Thymus (tissue), 11 donors: ENCODE data around the gene TIMM21. TPM values are rescaled to one million over a fixed set of nuclear protein-coding genes. Genes with fewer than 3 reads are reported as not detected.

Source experiments
- DNase-seq, 9 donors: peaks; one replicate each; pipeline ENCODE4 v3.0.0-alpha.2; 2013; ENCODE audit warnings: low spot score in 9 of 9, low read depth in 6 of 9, missing footprints in 1 of 9
- H3K27ac ChIP-seq, 2 donors: one replicate each; pipeline ENCODE4 v1.5.1; 2013; ENCODE audit warnings: control low read depth in 1 of 2, low read depth in 1 of 2, low read length in 1 of 2, mild to moderate bottlenecking in 1 of 2, moderate library complexity in 1 of 2
- H3K27me3 ChIP-seq, 2 donors: one replicate each; pipeline ENCODE4 v1.5.1; 2013; ENCODE audit warnings: low read length in 1 of 2; ENCODE audit not compliant: control insufficient read depth in 2 of 2, insufficient read depth in 1 of 2
- H3K36me3 ChIP-seq, 2 donors: one replicate each; pipeline ENCODE4 v1.5.1; 2013; ENCODE audit warnings: low read length in 1 of 2, mild to moderate bottlenecking in 1 of 2, moderate library complexity in 1 of 2; ENCODE audit not compliant: control insufficient read depth in 2 of 2, insufficient read depth in 2 of 2
- H3K4me1 ChIP-seq, 2 donors: one replicate each; pipeline ENCODE4 v1.5.1; 2013; ENCODE audit warnings: low read length in 2 of 2; ENCODE audit not compliant: control insufficient read depth in 2 of 2, insufficient read depth in 2 of 2
- H3K4me3 ChIP-seq, 2 donors: one replicate each; pipeline ENCODE4 v1.5.1; 2013; ENCODE audit warnings: low read length in 2 of 2, control low read depth in 1 of 2, mild to moderate bottlenecking in 1 of 2
- H3K9me3 ChIP-seq, 2 donors: one replicate each; pipeline ENCODE4 v1.5.1; 2013; ENCODE audit warnings: low read length in 1 of 2, mild to moderate bottlenecking in 1 of 2; ENCODE audit not compliant: control insufficient read depth in 2 of 2, insufficient read depth in 1 of 2
- WGBS: extraction: QIAGEN DNeasy Blood & Tissue Kit; methylation state at CpG from one replicate; pipeline ENCODE4 v1.1.7; 2013; 5-methylcytosine and 5-hydroxymethylcytosine counted together
- polyA plus RNA-seq: library from polyadenylated mRNA; stranded (reverse); fragments of 200-250 nt; gene quantifications from one replicate; pipeline ENCODE4 v1.2.3, GENCODE V29; 2013
- total RNA-seq: library from RNA; stranded (reverse); fragments of 120-200 nt; gene quantifications from one replicate; pipeline ENCODE4 v1.2.4, GENCODE V29; 2013
- donor health status: healthy.

TIMM21 gene
- total and polyA plus RNA-seq, 2 donors, result 19.7 to 34.5 TPM

DNA sequence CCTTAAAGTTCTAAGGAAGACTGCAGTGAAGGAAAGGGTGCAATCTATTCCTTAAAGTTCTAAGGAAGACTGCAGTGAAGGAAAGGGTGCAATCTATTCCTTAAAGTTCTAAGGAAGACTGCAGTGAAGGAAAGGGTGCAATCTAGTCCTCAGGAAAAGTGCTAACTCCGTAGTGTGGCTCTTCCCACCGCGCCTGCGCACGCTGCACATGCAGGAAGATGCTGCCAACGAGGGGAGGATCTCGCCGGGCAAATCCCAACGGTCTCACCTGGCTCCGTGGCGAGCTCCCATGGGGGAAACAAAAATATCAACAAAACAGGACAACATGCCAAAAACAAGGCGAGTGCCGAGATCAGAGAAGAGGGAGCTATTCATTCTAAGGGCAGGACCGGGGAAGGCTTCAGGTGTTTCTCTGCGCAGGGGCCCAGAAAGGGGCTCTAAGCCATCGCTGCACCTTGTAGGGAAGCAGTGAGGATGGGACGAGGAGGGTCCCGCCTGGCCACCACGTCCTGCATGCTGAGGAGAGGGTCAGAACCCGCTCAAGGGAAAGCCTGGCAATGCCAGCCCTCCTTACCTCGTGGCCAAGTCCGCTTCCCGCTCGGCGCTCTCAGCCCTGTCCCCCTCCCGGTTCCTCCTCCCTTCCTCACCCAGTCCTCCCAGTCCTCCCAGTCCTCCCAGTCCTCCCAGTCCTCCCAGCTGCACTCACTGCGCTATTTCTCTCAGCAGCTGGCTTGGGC is 24.5 kb downstream of the TIMM21 start:
- no peak overlapping the region for H3K4me3 ChIP-seq
- no peaks in the 10 kb centered on the region for H3K9me3 ChIP-seq
- no peak for DNase-seq
- H3K4me1 ChIP-seq, result no peaks in the 10 kb centered on the region
- H3K27ac ChIP-seq, result no peak overlapping the region
- 94% methylated on average over 27 of the region's 27 CpGs for WGBS
- H3K36me3 ChIP-seq, result no peaks in the 10 kb centered on the region
- peaks cover 0 to 6% of the 10 kb centered on the region in 2 donors for H3K27me3 ChIP-seq

DNA sequence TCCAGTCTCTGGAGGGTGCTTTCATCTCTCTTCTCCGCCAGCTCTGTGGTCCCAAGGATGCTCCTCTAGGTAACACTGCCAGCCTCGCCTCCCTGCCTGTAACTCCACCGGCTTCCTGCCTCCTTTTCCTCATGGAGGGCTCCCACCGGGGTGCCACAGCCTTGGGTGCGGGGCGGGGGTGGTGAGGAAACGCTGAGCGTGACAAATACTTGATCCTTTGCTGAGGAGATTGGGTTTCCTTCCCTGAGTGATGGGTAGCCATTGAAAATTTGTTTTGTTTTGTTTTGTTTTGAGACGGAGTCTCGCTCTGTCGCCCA is 25.1 kb downstream of the TIMM21 start:
- no peaks in the 10 kb centered on the region for H3K36me3 ChIP-seq
- 95% methylated on average over 11 of the region's 11 CpGs for WGBS
- H3K27me3 ChIP-seq, result peaks cover 0 to 6% of the 10 kb centered on the region in 2 donors
- H3K9me3 ChIP-seq, result no peaks in the 10 kb centered on the region
- H3K27ac ChIP-seq, result no peak overlapping the region
- DNase-seq, result no peak
- no peaks in the 10 kb centered on the region for H3K4me1 ChIP-seq
- H3K4me3 ChIP-seq, result no peak overlapping the region

DNA sequence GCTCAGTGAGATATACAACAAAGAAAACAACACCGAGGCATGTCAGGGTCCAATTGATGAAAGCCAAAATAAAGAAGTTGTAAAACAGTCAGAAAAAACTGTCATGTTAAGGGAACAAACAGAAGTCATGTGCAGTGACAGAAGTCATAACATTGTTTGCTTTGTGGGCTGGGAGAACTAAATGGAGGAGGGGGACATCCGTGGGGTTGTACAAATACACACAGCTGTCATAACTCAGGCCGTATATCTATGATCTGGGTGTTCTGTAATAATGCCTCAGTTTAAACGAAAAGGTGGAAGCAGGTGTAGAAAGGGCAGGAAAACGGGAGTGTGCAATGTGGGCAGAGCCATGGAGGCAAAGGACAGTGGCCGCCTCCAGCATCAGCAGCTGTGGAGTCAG is 27.3 kb downstream of the TIMM21 start:
- no peaks in the 10 kb centered on the region for H3K36me3 ChIP-seq
- DNase-seq, result no peak
- H3K4me3 ChIP-seq, result no peak overlapping the region
- peaks cover 0 to 6% of the 10 kb centered on the region in 2 donors for H3K27me3 ChIP-seq
- 62% methylated on average over 6 of the region's 6 CpGs for WGBS
- no peaks in the 10 kb centered on the region for H3K9me3 ChIP-seq
- H3K4me1 ChIP-seq, result no peaks in the 10 kb centered on the region
- no peak overlapping the region for H3K27ac ChIP-seq

DNA sequence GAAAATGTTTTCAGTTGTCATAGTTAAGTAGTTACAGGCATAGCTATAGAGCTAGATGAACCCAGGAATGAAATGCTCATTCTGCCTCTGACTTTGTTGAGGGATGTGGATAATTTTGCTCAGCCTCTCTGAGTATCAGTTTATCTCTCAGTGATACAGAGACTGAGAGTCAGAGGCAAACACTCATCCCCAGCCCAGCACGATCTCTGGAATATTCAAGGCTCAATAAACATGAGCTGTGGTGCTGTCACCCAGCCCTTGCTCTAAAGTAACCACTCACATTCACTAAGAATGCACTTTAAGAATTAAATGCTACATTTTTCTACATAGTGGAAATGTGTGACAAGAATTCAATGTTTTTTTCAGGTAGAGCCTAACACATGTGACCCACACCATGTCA is 30.6 kb downstream of the TIMM21 start:
- Histone ChIP-seq H3K36me3 (no peaks in the 10 kb centered on the region), H3K27ac (no peak overlapping the region), H3K4me1 (no peaks in the 10 kb centered on the region), H3K27me3 (peaks cover 0 to 6% of the 10 kb centered on the region in 2 donors), H3K4me3 (no peak overlapping the region), H3K9me3 (no peaks in the 10 kb centered on the region)
- WGBS, result 96% methylated on average over 1 of the region's 1 CpG
- DNase-seq, result no peak

DNA sequence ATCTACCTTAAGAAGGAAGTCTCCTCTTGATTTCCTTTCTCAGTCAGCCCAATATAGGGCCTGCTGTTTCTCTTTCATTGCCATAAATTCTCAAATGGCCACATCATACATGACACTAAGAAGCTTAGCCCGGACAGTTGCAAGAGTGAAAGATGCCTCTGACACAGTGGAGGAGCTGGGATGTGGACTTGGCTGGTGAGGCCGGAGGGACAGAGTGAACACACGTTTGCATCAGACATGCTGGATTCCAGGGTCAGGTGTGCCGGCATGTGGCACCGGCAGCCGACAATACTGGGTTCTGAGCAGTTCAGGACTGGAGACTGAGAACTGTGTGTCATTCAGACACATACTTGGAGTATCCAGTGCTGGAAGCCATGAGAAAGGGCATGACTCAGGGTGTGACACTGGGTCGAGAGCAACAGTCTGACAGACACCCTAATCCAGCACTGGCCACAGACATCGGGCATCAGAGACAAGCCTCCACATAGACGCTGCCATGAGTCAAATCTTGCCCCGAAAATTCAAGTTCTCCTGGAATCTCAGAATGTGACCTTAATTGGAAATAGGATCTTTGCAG is 31.4 kb downstream of the TIMM21 start:
- Histone ChIP-seq H3K36me3 (no peaks in the 10 kb centered on the region), H3K27ac (no peak overlapping the region), H3K4me3 (no peak overlapping the region), H3K9me3 (no peaks in the 10 kb centered on the region), H3K27me3 (peaks cover 0 to 5% of the 10 kb centered on the region in 2 donors), H3K4me1 (no peaks in the 10 kb centered on the region)
- WGBS, result 87% methylated on average over 10 of the region's 10 CpGs
- no peak for DNase-seq

DNA sequence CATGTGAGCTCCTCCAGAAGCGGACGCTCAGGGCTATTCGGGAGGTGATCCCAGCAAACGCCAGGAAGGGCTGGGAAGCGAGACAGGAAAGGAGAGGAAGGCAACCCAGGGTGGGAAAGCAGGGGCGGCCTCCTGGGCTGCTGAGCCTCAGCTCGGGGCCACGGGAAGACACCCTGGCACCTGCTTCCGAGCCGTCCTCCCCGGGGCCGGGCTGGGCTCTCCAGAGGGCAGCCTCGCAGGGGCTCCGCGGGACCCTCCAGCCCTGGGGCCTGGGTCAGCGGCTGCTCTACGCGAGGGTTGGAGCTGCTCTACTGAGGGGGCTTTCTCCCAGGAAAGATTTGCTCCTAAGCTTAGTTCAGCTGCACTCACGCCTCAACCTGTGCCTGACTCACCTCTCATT is 34.0 kb downstream of the TIMM21 start:
- 97% methylated on average over 19 of the region's 19 CpGs for WGBS
- Histone ChIP-seq H3K9me3 (no peaks in the 10 kb centered on the region), H3K4me3 (no peak overlapping the region), H3K36me3 (no peaks in the 10 kb centered on the region), H3K4me1 (no peaks in the 10 kb centered on the region), H3K27ac (no peak overlapping the region), H3K27me3 (peaks cover 0 to 4% of the 10 kb centered on the region in 2 donors)
- DNase-seq, result no peak

DNA sequence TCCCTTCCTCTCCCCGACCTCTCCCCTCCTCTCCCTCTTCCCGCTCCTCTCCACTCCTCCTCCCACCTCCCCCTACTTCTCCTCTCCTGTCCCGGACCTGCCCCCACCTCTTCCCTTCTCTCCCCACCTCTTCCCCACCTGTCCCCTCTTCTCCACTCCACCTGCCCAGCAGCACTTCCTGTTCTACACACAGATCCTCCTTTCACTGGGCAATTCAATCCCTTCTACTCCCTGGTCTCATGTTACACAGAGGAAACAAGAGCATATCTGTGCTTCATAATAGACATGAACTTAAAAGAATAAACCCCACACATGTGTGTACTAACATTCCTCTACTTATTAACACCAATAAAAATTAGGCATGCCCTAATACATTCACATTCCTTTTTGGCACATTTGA is 34.8 kb downstream of the TIMM21 start:
- no peak for DNase-seq
- no peak overlapping the region for H3K27ac ChIP-seq
- no peaks in the 10 kb centered on the region for H3K9me3 ChIP-seq
- H3K36me3 ChIP-seq, result no peaks in the 10 kb centered on the region
- whole genome bisulfite sequencing, result 58% methylated on average over 3 of the region's 3 CpGs
- no peaks in the 10 kb centered on the region for H3K4me1 ChIP-seq
- H3K4me3 ChIP-seq, result no peak overlapping the region
- peaks cover 0 to 4% of the 10 kb centered on the region in 2 donors for H3K27me3 ChIP-seq

DNA sequence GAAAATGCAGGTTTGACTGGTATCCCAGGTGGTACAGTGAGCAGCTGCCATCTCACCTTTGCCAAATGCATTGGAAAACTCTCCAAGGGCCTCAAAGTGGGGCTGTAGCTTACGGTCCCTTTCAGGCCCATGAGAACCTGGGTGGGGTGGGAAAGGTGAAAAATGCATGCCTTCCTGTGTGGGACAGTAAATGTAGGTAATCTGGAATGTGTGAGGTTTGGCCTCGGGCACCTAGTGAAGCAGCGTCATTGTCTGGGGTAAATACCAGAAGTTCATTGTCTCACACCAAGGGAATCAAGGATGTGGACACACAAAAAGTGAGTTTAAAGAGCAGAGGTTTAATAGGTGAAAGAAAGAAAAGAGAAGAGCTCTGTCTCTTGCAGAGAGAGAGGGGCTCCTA is 36.6 kb downstream of the TIMM21 start:
- Histone ChIP-seq H3K4me3 (no peak overlapping the region), H3K27ac (no peak overlapping the region), H3K27me3 (peaks cover 0 to 4% of the 10 kb centered on the region in 2 donors), H3K36me3 (no peaks in the 10 kb centered on the region), H3K4me1 (no peaks in the 10 kb centered on the region), H3K9me3 (no peaks in the 10 kb centered on the region)
- WGBS, result 88% methylated on average over 3 of the region's 3 CpGs
- no peak for DNase-seq

DNA sequence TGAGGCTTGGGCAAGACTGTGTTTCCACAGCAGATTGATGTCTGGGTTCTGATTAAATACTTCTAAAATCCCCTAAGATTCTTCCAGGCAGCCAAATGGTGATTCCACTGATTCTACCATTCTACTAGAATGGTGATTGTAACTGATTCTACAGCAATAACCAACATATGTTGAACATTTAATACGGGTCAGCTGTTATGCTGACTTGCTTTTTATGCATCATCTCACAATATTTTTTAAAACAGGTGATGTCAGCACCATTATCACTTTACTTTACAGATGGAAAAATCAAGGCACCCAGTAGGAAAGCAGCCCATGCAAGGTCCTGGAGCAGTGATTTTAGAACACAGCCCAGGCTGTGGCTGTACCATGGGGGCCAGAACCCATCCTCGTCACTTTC is 37.5 kb downstream of the TIMM21 start:
- no peak for DNase-seq
- H3K9me3 ChIP-seq, result no peaks in the 10 kb centered on the region
- H3K27me3 ChIP-seq, result peaks cover 0 to 4% of the 10 kb centered on the region in 2 donors
- no peak overlapping the region for H3K27ac ChIP-seq
- no peak overlapping the region for H3K4me3 ChIP-seq
- H3K36me3 ChIP-seq, result no peaks in the 10 kb centered on the region
- WGBS, result 97% methylated on average over 2 of the region's 2 CpGs
- H3K4me1 ChIP-seq, result no peaks in the 10 kb centered on the region
